K562 (cell line): ENCODE results near the gene TBC1D12.

Experiments used
- HIVEP1 ChIP-seq: fragments of 250-450 bp; sonication (Bioruptor Pico); IDR thresholded peaks from 2 replicates; pipeline ENCODE4 v1.4.0; 2020; ENCODE audit warnings: mild to moderate bottlenecking
- SMARCB1 ChIP-seq: IDR thresholded peaks from 2 replicates; pipeline ENCODE4 v1.6.1; 2011; ENCODE audit warnings: improper control_type of control experiment, low read depth; ENCODE audit not compliant: insufficient read length
- ZBED1 ChIP-seq: IDR thresholded peaks from 2 replicates; pipeline ENCODE4 v1.6.1; 2014
- TF ChIP-seq, protein P1 (sequence below): sonication (generic); formaldehyde crosslinking; IDR thresholded peaks from 2 replicates; pipeline ENCODE4 v1.8.0; 2022; ENCODE audit warnings: missing genetic modification reagents, mild to moderate bottlenecking, borderline replicate concordance
- TF ChIP-seq, protein P2 (sequence below): sonication (generic); formaldehyde crosslinking; IDR thresholded peaks from 2 replicates; pipeline ENCODE4 v1.8.0; 2022; ENCODE audit warnings: mild to moderate bottlenecking, low read depth, missing genetic modification reagents

DNA sequence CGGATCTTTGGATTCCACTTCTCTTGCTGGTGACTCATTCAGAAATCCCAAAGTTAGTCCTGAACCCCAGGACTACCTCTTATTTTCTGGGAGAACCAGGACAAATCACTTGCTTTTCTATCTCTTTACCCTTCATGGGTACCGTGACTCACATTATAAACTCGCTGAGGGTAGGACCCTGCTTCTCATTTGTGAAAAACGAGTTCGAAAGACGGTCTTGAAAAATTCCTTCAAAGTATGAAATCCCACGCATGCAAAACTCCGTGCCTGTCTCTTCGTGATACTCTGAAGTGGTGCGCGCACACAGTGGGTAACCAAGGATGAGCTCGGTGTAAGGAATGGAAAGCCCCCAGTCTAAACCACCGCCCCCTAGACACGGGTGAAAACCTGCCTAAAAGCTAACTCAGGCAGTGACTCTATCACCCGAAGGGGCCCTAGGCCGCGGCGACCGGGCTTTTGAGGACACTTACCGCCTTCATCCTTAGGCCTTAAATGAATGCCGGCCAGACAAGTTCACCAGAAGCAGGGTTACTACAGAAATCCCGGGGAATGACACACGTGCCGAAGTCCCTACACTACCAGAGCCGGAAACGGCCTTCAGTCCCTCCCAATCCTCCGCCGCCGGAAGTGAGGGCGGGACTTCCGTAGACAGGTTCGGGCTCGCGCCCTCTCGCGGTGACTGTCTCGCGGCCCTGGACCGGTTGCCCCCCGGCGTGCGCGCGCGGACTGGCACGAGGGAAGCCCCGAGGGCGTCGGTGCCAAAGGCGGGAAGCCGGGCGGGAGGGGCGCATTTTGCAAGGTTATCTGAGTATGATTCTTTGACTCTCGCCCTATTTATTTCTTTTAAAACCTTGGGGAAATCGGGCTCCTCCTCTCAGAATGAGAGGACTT is 39.7 kb upstream of the TBC1D12 start, which contains the start of gene NOC3L:
- TF ChIP-seq SMARCB1 (no peak), ZBED1 (no peak), HIVEP1 (CRISPR knock-in tag) (no peak)
- TF ChIP-seq, protein P1, sequence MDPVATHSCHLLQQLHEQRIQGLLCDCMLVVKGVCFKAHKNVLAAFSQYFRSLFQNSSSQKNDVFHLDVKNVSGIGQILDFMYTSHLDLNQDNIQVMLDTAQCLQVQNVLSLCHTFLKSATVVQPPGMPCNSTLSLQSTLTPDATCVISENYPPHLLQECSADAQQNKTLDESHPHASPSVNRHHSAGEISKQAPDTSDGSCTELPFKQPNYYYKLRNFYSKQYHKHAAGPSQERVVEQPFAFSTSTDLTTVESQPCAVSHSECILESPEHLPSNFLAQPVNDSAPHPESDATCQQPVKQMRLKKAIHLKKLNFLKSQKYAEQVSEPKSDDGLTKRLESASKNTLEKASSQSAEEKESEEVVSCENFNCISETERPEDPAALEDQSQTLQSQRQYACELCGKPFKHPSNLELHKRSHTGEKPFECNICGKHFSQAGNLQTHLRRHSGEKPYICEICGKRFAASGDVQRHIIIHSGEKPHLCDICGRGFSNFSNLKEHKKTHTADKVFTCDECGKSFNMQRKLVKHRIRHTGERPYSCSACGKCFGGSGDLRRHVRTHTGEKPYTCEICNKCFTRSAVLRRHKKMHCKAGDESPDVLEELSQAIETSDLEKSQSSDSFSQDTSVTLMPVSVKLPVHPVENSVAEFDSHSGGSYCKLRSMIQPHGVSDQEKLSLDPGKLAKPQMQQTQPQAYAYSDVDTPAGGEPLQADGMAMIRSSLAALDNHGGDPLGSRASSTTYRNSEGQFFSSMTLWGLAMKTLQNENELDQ (CRISPR knock-in tag) = no peak
- TF ChIP-seq, protein P2, sequence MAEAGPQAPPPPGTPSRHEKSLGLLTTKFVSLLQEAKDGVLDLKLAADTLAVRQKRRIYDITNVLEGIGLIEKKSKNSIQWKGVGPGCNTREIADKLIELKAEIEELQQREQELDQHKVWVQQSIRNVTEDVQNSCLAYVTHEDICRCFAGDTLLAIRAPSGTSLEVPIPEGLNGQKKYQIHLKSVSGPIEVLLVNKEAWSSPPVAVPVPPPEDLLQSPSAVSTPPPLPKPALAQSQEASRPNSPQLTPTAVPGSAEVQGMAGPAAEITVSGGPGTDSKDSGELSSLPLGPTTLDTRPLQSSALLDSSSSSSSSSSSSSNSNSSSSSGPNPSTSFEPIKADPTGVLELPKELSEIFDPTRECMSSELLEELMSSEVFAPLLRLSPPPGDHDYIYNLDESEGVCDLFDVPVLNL (CRISPR knock-in tag) = no peak
